Head of caudate nucleus (tissue), 42 donors: ENCODE results near the gene EML5.

Source experiments
- DNase-seq, 42 donors: peaks; one replicate each; pipeline versions ENCODE4 v3.0.0 to v3.0.0-alpha.2; 2020 to 2021; ENCODE audit warnings: mixed read lengths in 7 of 42
- intact Hi-C: fragments of 100-400 bp; cut with DNase I; formaldehyde crosslinking; loops from one replicate; pipeline ENCODE4 v1.15.0; 2022

The EML5 gene

DNA sequence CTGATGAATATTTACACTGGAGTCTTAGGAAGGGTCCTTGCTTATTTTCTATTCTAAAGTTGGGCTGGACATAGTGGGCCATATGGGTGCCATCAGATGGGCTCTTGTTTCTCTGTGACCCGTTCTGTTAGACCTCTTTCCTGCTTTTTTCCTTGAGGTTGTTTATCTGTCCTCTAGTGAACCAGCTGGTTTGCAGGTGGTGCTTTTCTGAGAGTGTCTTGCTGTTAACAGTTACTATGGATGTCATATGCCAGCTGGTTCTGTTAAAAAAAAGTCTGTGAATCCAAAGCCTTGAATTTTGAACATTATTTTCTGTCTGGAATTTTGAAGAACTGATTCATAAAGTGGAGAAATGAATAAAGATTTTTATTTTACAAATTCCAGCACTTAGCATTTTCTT lies 200.7 kb downstream of the EML5 start:
- intact Hi-C loops: no loop called here
- no peak for DNase-seq

DNA sequence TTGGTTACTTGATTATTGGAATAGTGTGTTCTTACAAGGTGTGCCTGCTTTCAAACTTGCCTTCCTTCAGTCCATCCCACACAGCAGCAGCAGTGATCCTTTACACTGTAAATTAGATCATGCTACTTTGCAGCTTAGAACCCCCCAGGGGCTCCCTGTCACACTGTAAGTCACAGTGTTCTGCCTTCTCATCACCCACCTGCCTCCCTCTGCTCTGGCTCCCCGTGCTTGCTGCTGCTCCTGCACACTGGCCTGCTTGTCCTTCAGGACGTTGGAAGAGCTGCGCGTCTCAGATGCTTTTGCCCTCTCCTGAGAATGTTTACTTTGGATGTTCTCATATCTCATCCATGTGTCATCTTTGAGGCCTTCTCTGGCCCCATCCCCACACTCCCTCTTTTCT lies 202.6 kb downstream of the EML5 start:
- intact Hi-C loops: no loop called here
- DNase-seq: peak in 28 of 42 donors; percentile 9 to 63 (median 30)

DNA sequence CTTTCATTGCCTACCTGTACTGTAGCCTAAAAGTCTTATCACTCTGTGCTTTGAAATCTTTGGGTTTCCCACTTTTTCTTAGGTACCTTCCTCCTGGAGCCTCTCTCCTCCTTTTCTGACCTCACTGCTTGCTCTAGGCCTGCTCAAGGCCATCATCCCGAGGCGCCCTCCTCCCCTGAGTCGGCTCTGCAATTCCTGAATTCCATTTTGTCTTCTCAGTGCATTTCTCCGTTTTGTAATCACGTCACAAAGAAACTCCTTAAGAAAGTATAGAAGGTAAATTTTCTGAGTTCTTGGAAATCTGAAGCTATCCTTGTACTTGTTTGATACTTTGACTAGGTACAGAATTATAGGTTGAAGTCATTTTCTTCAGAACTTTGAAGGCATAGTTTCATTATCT lies 204.7 kb downstream of the EML5 start:
- intact Hi-C loops: no loop called here
- no peak for DNase-seq

DNA sequence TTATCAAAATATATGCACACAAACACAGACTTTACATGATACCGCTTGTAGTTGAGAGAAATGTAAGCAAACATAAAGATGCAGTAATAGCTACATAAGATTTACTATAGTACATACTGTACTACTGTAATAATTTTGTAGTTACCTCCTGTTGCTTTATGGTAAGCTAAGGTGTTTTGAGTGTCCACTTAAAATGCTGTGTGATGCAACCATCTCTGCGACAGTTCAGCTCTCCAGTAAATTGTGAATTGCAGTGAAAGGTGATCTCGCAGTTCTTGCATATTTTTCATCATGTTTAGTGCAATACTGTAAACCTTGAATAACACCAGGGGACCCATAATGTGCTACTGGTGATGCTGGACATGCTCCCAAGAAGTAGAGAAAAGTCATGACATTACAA lies 208.3 kb downstream of the EML5 start:
- intact Hi-C loops: no loop called here
- DNase-seq: no peak

DNA sequence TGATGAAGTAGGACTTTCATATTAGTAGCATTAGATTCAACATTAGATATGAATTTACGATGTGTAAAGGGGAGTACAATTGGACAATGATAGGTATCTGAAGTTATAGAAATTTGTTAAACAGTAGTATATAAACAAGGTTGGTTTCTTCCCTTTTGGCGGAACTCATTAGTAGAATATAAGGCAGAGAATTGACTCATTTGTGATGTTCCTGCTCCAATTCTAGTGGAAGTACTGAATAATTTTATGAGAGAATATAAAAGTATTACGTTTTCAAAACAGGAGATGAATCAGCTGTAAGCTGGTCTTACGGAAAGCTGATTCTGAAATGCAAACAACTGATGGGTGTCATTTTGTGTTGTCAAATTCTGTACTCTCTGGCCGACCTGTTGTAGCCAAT lies 216.5 kb downstream of the EML5 start:
- no peak for DNase-seq
- intact Hi-C loops: no loop called here

DNA sequence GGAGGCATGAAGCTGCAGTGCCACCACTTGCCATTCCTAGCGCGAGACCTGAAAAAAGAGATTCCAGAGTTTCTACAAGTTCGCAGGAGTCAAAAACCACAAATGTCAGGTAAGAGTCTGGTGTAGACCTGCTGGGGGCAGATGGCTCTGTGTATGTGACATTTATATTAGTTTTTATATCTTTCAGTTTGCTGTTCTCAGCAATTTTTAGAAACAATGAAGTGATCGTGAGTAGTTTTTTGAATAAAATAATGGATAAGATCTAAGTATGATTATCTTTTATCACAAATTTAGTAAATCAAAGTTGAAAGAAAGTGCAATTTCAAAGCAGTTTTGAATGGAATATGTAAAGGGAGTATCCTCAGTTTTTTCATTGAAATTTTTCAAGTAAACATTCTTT lies 220.6 kb downstream of the EML5 start:
- intact Hi-C loops: no loop called here
- DNase-seq: no peak

DNA sequence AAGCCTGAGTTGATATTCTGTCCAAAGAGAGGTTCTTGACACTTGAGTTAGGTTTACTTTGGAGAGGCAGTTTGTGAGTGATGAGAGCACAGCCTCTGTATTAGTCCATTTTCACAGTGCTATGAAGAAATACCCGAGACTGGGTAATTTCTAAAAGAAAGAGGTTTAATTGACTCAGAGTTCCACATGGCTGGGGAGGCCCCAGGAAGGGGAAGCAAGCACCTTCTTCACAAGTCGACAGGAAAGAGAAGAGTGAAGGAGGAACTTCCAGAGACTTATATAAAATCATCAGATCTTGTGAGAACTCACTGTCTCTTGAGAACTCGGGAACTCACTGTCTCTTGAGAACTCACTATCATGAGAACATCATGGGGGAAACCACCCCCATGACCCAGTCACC lies 224.6 kb downstream of the EML5 start:
- intact Hi-C loops: no loop called here
- no peak for DNase-seq

DNA sequence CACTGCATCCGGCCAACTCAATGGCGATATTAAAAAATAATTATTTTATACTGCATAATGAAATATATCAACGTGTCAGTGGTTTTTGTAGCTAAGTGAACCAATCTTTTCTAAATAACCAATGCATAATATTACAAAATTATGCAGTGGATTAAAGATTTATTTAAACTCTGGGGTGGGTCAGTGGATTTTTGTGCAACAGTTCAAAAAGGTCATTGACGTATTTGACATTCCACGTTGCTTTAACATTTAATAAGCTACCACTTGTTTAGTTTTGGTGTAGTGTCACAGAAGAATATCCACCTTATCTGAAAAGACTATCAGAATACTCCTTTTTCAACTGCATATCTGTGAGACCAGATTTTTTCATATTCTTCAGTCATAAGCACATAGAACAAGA lies 227.3 kb downstream of the EML5 start:
- intact Hi-C loops: no loop called here

DNA sequence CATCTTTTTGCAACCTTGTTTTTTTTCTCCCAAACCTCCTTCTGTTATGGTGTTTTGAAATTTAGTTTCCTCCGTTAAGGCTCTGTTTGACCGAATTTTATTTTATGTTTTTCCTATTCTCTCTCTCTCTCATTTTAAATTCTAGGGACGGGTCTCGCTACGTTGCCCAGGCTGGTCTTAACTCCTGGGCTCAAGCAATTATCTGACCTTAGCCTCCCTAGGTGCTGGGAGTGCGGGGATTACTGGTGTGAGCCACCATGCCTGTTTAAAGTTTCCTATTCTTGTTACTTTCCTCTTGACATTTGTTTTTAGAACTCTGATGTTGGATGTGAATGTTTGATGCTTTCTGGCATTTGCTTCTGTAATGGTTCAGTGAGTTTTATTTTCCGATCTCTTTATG lies 228.9 kb downstream of the EML5 start:
- intact Hi-C loops: loop anchor here (5.0 kb wide), 1 partner anchor 72 kb away; no protein-coding TSS in a partner anchor
- no peak for DNase-seq

More for the DNA sequence above, 227.3 kb downstream of the EML5 start:
- no peak for DNase-seq

DNA sequence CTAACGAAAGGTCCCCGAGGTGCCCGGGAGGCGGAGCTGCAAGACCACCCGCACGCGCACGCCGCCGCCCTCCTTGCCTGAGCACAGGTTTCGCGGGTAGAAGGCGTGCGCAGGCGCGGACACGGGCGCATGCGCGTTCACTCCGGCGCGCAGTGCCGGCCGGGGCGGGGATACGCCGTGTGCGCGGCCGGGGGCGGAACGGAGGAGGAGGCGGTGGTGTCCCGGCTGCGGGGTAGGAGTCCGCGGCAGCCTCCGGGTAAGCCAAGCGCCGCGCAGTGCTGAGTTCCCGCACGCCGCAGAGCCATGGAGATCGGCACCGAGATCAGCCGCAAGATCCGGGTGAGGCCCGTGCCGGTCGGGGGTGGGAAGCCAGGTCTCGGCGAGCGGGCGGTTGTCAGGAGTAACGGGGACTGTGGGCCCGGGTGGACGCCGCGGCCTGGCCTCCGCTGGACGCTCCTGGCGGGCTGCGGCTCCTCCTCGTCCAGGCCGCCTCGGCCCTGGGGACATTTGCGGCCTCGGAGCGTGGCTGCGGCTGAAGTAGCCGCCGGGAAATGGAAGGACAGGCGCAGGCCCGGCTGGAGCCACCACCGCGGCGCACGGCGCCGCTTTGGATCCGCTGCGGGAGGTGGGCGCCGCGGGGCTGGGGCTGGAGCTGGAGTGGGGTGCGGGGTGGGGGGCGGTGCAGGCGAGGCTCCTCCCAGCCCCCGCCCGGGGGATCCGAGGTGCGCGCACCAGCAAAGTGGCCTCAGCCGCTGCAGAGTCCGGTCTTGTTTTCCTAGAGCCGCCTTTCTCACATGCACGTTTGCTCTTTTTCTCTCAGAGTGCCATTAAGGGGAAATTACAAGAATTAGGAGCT lies 229.7 kb downstream of the EML5 start, which contains the start of gene ZC3H14:
Gene ZC3H14, plus strand, starts transcription at position 207 of the 856 bp plus-strand sequence. Its CDS starts 97 bp downstream, at position 304.
- intact Hi-C loops: loop anchor here (5.0 kb wide), 1 partner anchor 71 kb away; no protein-coding TSS in a partner anchor
- DNase-seq: peak; percentile 58 to 94 (median 86)

DNA sequence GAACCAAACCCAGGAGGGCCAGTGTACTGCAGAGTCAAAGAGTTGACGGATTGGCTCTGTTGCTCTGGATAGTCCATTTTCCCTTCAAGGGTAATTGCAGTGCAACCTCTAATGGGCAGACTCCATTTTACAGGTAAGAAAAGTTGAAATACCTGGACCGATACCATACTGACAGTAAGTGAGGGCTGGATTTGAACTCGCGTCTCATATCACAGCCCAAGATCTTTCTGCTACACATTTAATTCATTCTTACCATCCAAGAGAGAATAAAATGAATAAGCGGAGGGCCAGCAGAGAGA lies 230.3 kb downstream of the EML5 start:
- intact Hi-C loops: loop anchor here (5.0 kb wide), 1 partner anchor 70 kb away; no protein-coding TSS in a partner anchor
- no peak for DNase-seq
